ENCODE measurements around the gene DOCK1.

Gene DOCK1

GRCh38 chr10:127402596-127403409, 497.6 kb downstream of the DOCK1 start:
- no peak for DNase-seq (ENCODE audit: low spot score)

- DNase-seq (ENCODE audit: low spot score) = no peak
Observed at GRCh38 chr10:127405221-127405620, 500.0 kb downstream of the DOCK1 start.

- DNase-seq (ENCODE audit: low spot score) = no peak
Observed at GRCh38 chr10:127406018-127406550, 500.9 kb downstream of the DOCK1 start.

DNA sequence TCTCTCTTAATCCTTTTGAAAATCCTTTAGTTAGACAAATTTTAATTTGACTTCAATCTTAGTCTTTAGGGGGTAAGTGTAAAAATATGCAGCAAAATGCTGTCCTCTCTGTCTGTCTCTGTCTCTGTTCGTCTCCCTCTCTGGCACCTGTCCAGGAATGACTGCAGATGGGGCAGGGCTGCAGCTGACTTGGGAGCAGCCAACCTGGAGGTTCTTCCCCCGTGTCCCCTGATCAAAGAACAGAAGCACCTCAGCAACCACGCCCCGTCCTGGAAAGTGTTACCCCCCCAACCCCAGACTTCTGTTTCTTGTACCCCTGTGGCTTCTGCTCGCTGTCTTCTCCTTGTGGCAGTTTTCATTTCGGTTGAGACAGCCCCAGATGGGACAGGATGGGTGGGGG, 502.3 kb downstream of the DOCK1 start:
- DNase-seq (ENCODE audit: low spot score) = no peak

DNA sequence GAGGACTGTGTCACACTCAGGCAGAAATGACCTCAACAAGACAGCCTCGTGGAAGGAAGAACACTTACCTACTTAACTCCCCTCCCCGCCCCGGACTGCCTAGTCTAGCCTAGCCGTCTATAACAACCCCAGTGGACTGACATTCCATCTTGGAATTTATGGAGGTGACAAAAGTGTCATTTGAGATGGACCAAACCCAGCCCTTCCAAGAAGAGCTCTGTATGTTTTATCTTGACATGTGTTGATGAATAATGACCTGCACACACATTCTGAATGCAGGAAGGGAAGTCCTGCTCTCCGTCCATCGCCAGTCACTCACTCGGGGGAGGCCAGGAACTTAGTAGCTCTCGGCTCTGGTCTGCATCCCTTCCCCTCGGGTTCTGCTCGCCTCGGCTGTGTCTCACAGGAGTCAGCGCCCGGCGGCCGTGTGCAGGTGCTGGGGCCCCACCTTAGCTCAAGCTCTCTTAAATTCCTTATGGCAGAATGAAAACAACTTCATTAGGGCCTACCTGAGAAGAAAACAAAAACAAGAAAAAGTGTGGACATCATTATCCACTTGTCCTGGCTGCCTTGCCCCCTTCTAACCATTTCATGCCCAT, 503.0 kb downstream of the DOCK1 start:
- no peak for DNase-seq (ENCODE audit: low spot score)

DNA sequence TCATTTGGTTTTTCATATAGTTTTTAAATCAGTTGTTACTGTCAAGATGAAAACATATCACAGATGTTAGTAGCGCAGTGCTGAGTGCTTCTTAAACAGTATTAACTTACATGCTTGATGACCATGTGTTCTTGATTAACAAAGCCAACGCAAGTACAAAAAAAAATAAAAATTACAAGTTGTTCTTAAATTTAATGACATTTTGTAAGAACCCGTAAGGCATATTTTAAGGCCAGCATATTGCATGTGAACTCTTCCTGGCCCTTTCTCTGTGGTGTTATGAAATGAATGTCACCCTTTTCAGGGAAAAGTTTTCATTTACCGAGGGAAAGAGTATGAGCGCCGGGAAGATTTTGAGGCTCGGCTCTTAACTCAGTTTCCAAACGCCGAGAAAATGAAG, 503.5 kb downstream of the DOCK1 start:
- DNase-seq (ENCODE audit: low spot score) = no peak

- no peak for DNase-seq (ENCODE audit: low spot score)
Observed at GRCh38 chr10:127410030-127410429, 504.8 kb downstream of the DOCK1 start.

DNA sequence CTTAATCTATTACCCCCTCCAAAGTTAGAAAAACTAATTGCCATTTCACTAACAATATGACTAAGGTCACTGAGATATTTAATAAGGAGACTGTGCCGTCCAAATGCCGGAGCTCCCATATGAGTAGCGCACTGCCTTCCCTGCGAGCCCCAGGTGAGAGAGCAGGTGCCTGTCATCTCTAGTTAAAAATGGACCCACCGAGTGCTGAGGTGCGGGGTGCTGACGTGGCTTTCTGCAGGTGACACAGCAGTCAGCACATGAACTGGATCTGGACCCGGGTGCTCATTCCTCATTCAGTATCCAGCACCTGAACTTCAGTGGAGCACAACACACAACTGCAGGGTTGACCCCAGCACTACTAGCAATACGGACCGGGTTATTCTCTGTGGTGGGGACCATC, 505.8 kb downstream of the DOCK1 start:
- DNase-seq (ENCODE audit: low spot score) = no peak

DNA sequence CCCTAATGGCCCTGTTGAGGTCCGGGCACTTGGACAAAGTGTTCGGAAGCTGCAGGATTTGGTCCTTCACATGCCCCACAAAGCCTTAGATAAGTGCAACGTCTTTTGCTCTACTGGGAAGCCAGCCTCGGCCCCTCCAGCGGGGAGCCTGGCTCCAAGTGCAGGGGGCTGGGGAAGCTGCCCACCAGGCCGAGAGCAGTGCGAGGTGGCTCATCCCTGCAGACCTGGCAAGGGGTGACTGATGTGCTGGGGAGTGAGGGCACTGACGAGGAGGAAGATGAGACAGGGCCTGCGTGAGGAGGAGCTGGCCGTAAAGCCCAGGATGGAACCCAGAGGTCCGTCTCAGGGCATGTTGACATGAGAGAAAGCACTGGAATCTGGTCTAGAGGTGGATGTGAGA, 508.1 kb downstream of the DOCK1 start:
- DNase-seq (ENCODE audit: low spot score) = no peak

DNA sequence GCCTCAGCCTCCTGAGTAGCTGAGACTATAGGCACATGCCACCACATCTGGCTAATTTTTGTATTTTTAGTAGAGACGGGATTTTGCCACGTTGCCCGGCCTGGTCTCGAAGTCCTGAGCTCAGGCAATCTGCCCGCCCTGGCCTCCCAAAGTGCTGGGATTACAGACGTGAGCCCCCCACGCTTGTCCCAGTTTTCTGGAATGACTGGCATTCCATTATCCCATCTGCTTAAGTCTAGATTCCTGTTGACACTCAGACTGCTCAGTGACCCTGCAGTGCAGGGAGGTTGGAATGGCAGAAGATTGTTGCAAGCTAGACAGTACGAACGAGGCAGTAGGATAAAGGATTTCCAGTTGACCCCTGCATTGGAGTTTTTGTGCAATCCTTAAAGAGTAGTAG, 508.8 kb downstream of the DOCK1 start:
- no peak for DNase-seq (ENCODE audit: low spot score)

DNA sequence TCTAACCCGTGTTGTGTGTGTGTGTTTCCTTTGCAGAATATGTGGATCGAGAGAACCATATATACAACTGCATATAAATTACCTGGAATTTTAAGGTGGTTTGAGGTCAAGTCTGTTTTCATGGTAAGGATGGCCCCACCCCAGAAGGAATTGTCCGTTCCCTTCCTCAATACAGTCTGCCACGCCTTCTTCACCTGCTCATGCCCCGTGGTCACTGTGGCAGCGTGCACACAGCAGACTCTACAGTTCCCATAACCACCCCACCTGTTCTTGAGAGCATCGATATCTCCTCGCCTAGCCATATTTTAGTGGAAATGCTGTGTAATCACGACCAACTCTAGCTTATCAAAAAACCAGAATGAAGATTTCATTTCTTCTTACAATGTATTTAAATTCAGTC, 509.9 kb downstream of the DOCK1 start:
- no peak for DNase-seq (ENCODE audit: low spot score)

GRCh38 chr10:127415901-127416581, 510.8 kb downstream of the DOCK1 start:
- no peak for DNase-seq (ENCODE audit: low spot score)

DNA sequence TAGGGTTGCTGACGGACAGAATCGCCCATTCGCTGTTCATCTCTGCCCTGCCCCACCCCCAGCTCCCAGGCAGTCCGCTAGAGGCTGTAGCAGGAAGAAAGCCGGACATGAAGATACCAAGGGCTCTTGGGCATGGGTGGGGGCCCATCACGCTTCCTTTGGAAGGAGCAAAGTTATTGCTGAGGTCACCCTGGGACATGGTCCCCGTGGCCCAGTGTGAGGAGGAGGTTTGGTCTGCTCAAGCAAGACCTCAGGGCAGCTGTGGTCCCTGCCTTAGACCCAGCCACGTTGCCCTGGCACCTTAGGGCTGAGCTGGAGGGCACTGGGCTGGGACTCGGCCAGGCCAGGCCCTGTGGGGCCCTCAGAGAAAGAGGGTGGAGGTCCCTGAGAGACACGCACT, 511.8 kb downstream of the DOCK1 start:
- no peak for DNase-seq (ENCODE audit: low spot score)

- DNase-seq (ENCODE audit: low spot score) = no peak
Observed at GRCh38 chr10:127417686-127418401, 512.6 kb downstream of the DOCK1 start.

DNA sequence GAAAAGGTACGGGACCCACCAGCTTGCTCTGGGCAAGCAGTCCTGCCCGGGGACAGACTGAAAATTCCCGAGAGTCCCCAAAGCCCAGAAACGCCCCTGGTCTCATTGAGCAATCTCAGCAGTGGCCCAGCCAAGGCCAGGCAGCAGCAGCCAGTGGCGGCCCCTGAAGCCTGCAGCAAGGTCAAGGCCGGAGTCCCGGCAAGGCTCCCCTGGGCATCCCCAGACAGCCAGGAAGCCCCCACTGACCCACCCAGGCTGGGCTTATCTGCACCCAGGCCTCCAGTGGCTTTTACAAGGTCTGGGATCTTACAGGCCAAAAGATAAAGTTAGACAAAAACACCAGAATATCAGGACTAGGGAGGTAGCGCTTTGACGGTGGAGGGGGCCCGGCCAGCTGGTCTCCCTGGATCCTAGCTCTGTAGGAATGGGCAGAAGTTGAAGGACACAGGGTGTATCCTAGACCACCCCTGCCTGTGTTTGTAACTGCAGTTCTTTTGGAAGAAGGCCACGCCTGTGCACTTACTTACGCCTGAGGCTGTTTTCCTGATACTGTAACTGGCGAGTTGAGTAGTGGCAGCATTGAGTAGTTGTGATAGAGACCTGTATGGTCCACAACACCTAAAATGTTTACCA, 513.4 kb downstream of the DOCK1 start:
- DNase-seq (ENCODE audit: low spot score) = no peak

GRCh38 chr10:127420138-127420684, 515.0 kb downstream of the DOCK1 start:
- no peak for DNase-seq (ENCODE audit: low spot score)

- DNase-seq (ENCODE audit: low spot score) = no peak
Observed at GRCh38 chr10:127423218-127423915, 518.1 kb downstream of the DOCK1 start.

DNA sequence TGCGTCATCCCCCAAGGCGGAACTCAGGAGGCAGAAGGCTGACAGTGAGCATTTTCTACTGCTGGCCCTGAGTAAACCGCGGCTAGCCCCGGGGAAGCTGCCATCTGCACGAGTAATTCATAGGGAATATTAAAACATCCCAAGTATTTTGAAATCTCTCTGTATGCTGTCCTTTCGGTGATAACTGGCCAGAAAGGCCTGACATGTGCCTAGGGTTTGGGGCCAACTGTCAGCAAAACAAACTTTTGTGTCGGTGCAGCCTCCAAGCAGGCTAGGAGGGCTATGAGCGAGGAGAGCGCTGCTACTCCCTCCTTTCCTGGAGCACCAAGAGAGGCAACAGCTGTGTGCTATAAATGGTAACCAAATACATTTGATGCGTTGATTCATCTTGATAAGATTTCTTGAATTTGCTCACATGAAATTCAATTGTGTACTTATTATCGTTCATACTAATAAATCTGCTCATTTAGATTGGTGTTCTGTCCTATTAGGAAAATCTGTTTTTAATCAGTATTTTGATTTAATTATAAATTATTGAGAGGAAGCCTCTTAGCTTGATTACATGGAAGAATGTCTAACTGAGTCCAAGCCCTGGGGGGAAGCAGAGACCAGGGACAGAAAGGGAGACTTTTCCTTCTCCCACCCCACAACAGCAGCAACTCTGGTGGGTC, 519.5 kb downstream of the DOCK1 start:
- no peak for DNase-seq (ENCODE audit: low spot score)

- DNase-seq (ENCODE audit: low spot score) = no peak
Observed at GRCh38 chr10:127426746-127427145, 521.5 kb downstream of the DOCK1 start.

DNA sequence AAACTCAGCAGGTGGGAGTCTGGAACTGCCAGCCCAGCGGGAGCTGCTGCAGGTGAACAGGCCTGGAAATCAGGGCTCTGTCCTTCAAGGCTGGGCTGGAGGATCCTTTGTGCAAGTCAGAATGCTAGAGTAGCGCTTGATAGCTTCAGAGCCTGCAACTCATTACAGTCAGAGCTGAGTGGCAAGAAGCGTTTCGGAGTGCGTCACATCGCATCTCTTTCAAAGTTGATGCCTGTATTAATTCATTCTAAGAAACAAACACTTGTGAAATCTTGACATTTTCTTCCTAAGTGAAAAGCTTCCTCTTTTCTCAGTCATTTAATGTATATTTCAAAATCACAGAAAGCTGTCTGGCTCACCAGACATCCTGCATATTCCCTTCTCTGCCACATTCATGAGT, 522.7 kb downstream of the DOCK1 start:
- DNase-seq (ENCODE audit: low spot score) = no peak
